Endometrial microvascular endothelial cells (primary cell): ENCODE measurements around the gene PROKR1. TPM values are rescaled to one million over a fixed set of nuclear protein-coding genes. Genes with fewer than 3 reads are reported as not detected.
"Not testable (repeated sequence)": the region's sequence is repeated elsewhere in the genome, so short reads cannot be mapped to it uniquely, and the experiment has no call there.

Experiments
- in situ Hi-C: cut with HindIII; loops from 2 replicates; pipeline ENCODE4 v1.10.0; 2017; ENCODE audit warnings: low sequenced_read_pairs, low pct_unique_long_range_greater_than_20kb; ENCODE audit errors: inconsistent ontology term
- total RNA-seq: library from RNA; depleted of rRNA; stranded (reverse); fragments of >200 nt; gene quantifications from one replicate; pipeline ENCODE4 v1.2.3, GENCODE V29; 2015; ENCODE audit errors: inconsistent ontology term

Gene PROKR1
- total RNA-seq, 1 donor from 2014 or later: not detected

DNA sequence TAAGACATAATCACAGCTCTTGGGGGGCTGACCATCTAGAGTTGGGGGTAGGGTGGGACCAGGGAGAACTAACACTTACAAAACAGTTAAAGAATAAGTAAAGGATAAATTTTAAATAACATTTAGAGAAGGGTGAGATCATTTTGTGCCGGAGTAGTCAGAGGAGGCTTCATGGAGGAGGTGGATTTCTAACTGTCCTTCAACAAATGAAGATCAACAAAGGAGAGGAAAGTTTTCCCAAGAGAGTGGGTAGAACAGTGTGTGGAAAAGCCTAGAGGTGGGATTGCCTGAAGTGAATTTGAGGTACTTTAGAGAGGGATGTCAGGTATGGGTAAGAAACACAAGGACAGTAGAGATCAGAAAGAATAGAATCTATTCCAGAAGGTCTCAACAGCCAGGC, 7.3 kb downstream of the PROKR1 start:
- in situ Hi-C loops: no loop called here

DNA sequence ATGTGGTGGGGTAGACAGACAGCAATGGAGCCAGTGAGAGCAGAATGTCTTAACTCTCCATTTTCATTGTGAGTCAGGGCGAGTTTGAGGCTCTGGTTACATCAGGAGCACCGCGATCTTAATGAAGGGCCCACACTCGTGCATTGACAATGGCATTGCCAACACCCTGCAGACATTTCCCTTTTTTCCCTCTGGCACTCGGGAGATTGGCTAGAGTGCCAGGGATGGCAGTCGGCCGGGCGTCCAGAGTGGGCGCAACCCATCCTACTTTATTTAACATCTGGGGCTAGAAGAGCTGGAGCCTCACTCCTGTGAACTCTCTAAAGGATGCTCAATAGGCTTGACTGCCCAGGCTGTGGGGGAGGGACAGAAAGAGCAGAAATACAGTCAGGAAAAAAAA, 9.7 kb downstream of the PROKR1 start:
- in situ Hi-C loops: no loop called here

DNA sequence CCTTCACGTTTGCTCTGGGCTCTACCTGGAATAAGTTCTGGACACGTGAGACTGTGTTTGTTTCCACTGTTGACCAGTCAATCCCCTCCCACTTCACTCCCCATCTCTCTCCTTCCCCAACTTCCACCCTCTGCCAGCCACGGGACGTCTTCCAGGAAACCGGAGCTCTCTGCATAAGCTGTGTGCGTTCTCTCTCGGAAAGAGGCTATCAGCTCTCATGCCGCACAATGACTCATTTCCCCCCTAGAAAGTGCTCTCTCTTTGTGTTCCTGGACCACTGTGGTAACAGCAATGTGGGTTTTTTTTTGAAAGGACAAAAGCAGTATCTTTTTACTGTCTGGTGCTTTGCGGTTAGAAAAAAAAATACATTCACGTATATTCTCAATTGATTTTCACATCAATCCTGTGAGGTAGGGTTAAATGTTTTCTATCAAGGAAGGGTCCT, 10.2 kb downstream of the PROKR1 start:
- in situ Hi-C loops: no loop called here

DNA sequence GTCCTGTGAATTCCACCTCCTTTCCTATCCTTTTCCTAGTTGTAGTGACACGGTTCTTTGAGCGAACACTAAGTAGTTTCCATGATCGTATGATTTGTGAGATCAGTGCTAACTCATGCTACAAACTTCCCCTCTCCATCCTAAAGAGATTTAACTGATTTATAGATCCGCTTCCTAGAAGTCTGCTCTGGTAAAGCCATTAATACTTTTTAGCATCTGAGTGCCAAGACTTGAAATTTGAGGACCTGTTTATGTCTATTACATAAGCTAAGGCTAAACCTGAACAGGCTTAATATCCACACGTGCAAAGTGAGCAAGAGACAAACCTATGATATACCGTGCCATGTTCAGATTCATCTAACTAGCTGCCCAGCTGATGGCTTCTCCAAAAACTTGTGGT, 14.9 kb downstream of the PROKR1 start:
- in situ Hi-C loops: no loop called here

DNA sequence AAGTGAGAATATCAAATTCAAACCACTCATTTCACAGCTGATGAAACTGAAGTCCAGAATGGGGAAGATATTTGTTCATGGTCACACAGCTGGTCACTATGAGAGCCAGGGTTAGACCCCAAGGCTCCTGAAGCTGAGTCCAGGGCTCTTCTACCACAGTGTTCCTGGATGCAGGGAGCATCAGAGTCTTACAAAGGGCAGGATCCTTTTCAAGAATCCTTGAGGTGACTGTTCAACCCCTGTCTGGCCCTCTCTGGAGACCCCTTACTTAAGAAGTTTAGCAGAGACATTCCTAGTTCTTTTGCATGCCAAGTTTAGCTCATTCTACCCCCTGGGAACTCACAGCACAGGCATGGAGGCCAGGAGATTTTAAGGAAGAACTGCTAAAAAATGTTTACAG, 15.7 kb downstream of the PROKR1 start:
- in situ Hi-C loops: no loop called here

DNA sequence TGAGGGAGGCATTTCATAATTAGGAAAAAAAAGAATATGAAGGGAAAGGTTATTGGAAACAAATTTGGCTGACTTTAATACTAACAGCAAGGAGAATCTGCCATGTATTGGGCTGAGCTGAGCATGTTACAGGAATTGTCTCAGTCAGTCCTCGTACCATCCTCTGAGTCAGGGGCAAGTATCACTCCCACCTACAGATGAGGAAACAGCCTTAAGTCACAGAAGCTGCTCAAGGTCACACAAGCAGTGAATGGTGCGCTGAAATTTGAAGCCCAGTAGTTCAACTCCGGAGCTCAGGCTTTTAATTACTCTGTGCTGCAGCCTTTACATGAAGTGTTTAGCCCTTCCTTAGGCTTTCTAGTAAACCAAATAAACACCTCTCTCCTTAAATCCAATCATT, 17.3 kb downstream of the PROKR1 start:
- in situ Hi-C loops: no loop called here

DNA sequence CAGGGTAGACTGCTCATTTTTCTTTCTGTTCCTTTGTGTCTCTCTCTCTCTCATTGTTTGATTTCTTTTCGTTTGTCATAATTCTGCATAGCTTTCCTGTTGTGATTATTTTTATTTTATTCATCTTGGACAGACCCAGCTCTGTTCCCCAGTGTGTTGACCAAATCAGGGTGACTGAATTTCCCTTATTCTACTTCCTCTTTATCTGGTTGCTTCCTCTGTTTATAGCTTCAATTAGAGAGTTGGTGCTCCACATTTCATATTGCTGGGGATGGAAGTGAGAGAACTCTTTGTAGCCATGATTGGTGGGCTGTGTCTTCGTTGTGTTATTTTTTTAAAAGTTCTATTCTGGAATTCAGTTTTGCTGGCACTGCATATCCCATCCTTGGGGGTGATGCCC, 19.1 kb downstream of the PROKR1 start:
- in situ Hi-C loops: no loop called here

DNA sequence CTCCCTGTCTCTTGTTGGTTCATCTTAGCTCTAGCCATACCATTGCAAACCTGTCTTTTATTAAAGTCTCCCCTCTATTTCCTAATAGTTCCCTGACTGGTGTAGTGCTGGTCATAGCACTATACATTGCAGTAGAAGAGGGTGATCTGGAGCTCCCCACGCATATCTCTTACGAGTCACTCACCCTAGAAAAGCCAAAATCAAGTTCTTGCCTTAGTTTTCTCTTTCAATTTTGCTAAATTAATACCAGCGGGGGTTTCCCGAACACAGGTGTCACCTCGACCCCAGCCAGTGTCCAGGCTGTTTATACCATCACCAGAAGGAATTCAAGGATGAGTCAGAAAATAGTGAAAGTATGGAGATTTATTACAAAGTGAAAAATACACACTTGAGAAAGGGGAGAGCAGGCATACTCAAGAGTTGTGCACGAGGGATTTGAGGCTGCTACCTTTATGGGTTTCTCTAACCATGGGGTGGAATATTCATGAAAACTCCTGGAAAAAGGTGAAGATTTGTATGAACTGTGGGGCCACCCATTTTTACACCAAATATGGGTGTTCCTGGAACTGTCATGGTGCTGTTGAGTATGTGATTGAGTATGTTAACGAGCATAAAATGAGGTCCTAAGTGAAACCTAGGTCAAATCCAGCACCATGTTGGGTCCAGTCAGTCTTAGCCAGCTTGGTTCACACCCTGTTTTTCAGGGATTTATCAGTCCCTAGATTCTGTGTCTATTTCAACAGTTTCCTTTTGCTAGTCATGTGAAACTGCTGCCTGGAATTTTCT, 20.2 kb downstream of the PROKR1 start:
- in situ Hi-C loops: no loop called here

DNA sequence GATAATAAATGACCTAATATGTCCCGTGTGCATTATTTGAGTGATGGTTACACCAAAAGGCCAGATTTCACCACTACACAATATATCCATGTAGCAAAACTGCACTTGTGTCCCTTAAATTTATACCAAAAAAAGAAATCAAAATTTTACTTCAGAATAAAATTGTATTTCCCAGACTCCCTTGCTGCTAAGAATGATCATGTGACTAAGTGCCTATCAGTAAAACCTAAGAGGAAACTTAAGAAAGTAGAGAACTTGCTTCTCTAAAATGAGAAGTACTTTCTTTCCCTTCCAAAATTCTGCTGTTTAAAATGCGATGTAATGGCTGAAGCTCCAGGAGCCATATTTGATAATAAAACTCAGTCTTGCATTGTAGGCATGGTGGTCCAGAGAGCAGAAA, 24.0 kb downstream of the PROKR1 start:
- in situ Hi-C loops: no loop called here

DNA sequence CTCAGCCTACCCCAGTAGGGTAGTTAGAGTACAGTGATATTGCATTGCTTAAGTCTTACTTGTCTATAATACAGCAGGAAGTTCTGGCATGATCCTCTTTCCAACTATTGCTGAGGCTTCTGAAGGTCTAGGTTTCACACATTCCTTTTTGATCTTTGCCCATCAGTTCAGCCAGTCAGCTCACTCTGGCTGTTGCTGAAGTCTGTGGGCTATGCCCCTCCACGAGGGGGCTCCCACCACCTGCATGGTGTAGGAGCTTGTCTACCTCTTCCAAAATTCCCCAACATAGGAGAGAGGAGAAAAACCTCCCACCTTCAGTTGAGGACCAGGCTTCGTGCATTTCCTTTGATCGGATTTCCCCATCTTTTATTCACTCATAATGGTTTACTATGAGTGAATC, 26.3 kb downstream of the PROKR1 start:
- in situ Hi-C loops: no loop called here

DNA sequence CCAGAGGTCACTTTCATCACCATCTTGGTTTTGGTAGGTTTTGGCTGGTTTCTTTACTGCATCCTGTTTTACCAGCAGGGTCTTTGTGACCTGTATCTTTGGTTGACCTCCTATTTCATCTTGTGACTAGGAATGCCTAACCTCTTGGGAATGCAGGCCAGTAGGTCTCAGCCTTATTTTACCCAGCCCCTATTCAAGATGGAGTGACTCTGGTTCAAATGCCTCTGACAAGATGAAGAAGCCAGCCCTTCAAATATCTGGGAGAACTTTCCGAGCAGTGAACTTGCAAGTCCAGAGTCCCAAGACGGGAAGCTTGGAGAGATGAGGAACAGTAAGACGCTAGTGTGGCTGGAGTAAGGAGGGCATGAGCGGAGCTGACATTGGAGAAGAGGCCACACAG, 28.6 kb downstream of the PROKR1 start:
- in situ Hi-C loops: no loop called here

DNA sequence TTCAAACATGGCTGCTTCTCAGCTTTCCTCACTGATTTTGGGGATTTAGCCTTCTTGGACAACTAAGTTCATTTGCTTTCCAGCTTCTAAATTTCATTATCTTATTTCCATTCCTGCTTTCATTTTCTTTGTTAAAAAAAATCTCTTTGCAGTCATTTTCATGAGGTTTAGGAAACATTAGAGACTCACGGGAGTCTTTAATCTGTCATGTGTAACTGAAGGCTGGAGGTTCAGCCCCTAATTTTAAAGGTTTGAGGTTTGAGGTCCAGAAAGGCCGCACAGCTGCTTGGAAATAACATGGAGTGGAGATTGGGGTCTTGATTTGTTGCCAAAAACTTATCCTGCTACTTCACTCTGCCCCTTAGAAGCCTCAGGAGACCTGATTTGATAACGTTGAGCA, 30.3 kb downstream of the PROKR1 start:
- in situ Hi-C loops: no loop called here

DNA sequence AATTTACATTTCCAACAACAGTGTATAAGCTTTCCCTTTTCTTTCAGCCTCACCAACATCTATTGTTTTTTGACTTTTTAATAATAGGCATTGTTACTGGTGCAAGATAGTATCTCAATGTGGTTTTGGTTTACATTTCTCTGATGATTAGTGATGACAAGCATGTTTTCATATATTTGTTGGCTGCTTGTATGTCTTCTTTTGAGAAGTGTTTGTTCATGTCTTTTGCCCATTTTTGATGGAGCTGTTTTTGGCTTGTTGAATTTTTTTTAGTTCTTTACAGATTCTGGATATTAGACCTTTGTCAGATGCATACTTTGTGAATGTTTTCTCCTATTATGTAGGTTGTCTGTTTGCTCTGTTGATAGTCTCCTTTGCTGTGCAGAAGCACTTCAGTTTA, 32.1 kb downstream of the PROKR1 start:
- in situ Hi-C loops: no loop called here

DNA sequence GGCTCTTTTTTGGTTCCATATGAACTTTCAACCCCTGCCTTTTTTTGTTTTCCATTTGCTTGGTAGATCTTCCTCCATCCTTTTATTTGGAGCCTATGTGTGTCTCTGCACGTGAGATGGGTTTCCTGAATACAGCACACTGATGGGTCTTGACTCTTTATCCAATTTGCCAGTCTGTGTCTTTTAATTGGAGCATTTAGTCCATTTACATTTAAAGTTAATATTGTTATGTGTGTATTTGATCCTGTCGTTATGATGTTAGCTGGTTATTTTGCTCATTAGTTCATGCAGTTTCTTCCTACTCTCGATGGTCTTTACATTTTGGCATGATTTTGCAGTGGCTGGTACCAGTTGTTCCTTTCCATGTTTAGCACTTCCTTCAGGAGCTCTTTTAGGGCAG, 34.5 kb downstream of the PROKR1 start:
- in situ Hi-C loops: not testable (repeated sequence)

DNA sequence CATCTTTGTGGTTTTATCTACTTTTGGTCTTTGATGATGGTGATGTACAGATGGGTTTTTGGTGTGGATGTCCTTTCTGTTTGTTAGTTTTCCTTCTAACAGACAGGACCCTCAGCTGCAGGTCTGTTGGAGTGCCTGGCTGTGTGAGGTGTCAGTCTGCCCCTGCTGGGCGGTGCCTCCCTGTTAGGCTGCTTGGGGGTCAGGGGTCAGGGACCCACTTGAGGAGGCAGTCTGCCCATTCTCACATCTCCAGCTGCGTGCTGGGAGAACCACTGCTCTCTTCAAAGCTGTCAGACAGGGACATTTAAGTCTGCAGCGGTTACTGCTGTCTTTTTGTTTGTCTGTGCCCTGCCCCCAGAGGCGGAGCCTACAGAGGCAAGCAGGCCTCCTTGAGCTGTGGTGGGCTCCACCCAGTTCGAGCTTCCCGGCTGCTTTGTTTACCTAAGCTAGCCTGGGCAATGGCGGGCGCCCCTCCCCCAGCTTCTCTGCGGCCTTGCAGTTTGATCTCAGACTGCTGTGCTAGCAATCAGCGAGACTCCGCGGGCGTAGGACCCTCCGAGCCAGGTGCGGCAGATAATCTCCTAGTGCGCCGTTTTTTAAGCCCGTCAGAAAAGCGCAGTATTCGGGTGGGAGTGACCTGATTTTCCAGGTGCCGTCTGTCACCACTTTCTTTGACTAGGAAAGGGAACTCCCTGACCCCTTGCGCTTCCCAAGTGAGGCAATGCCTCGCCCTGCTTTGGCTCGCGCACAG, 36.0 kb downstream of the PROKR1 start:
- in situ Hi-C loops: not testable (repeated sequence)

DNA sequence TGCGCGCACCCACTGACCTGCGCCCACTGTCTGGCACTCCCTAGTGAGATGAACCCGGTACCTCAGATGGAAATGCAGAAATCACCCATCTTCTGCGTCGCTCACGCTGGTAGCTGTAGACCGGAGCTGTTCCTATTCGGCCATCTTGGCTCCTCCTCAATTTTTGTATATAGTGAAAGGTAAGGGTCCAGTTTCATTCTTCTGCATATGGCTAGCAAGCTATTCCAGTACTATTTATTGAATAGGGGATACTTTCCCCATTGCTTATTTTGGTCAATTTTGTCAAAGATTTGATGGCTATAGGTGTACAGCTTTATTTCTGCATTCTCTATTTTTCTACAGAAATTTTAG, 36.5 kb downstream of the PROKR1 start:
- in situ Hi-C loops: not testable (repeated sequence)

DNA sequence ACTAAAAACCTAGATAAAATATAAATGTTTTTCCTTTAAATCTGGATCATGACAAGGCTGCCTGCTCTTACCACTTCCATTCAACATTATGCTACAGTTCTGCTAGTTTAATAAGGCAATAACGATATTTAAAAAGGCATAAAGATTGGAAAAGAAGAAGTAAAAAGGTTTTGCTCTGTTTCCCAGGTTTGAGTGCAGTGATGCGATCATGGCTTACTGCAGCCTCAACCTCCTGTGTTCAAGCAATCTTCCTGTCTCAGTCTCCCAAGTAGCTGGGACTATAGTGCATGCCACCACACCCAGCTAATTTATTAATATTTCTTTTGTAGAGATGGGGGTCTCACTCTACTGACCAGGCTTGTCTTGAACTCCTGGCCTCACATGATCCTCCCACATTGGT, 40.8 kb downstream of the PROKR1 start:
- in situ Hi-C loops: no loop called here

DNA sequence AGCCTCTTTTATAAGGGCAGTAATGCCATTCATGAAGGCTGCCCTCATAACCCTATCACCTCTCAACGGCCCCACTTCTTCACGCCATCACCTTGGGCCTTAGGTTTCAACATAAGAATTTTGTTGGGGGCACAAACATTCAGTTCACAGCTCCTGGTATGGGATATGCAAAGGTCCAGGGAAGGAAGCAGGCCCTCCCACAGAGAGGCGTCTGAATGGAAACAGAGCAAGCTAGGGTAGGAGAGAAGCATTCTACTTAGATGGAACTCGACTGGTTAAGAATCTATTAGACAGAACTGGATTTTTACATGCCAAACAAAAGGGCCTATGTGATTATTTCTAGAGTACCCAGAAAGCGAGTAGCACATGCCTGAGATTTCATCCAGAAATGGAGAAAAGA, 42.8 kb downstream of the PROKR1 start:
- in situ Hi-C loops: no loop called here

DNA sequence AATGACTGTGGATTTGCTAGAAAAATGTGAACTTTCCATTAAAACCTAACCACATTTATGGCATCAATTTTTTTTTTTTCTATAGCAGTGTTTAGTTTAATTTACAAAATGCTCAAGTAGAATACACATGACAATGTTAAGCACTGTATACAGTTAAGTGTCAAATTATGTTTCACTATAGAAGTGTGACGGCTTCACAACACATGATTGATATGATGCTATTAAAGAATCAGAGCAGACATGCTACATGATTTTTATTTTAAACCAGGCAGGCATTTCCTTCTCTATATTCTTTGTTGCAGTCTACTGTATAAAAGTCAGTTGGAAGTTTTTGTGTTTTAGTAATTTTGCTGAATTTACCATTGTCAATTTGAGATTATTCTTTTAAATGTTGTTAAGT, 43.6 kb downstream of the PROKR1 start:
- in situ Hi-C loops: no loop called here
